SU-DHL-6 (cell line): ENCODE data around the gene ZNF22.

Experiments used
- CTCF ChIP-seq: fragments of 200-600 bp; sonication (generic); IDR thresholded peaks from one replicate; pipeline ENCODE4 v1.5.1; 2017; ENCODE audit warnings: antibody characterized with exemption, mild to moderate bottlenecking, low read length, moderate library complexity; ENCODE audit not compliant: insufficient read depth, poor library complexity, severe bottlenecking
- EZH2phosphoT487 ChIP-seq: fragments of 200-600 bp; sonication (generic), shearing (Covaris generic); conservative IDR thresholded peaks from 2 replicates; pipeline ENCODE4 v1.6.1; 2018; ENCODE audit warnings: mild to moderate bottlenecking, antibody characterized with exemption, low read length, moderate library complexity, mixed read lengths

DNA sequence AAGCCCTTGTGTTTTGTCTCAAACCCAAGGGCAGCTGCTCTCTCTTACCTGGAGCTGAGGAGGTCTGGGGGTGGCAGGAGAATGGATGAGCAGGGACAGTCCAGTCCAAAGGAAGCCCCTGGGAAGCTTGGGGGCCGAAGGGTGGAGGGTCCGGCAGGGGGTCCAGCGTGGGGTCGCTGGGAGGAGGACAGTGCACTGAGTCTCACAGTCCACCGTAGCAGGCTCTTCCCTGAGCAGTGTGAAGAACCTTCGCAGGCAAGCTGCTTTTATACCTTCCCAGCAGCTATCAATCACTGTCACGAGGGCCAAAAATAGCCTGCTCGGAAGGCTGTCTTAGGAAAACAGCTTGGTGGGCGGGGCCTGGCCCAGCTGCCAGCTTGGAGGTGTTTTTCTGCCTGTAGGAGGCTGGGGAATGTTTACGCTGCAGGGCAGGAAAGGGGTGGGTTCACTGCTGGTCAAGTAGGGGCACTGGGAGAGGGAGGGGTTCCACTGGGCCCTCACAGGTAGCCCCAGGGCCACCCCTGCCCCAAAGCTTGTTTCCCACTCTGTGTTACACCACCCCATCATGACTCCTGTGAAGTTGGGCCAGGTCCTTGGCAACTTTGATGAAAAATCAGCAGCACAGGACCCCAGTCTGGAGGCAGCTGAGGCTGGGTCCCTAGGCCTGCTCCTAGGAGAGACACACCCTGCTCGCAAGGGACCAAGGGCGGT lies 22.0 kb upstream of the ZNF22 start, which contains the start of gene DEPP1:
- no peak for TF ChIP-seq CTCF
- TF ChIP-seq EZH2phosphoT487: no peak
